K562 (cell line): ENCODE data around the gene ITPK1. TPM values are rescaled to one million over a fixed set of nuclear protein-coding genes. Genes with fewer than 3 reads are reported as not detected.

Experiments used
- ATAC-seq: fragments of 200-7000 bp; cut with Tn5 transposase; 3 replicates; pipeline ENCODE4 v1.9.1; 2020; ENCODE audit warnings: moderate library complexity
- BruUV-seq: library from RNA; stranded (reverse); fragments of 400-500 nt; replicated peaks from 2 replicates; lab custom pipeline; 2021; lab: Mats Ljungman, UMichigan
- CTCF ChIA-PET: fragments of 300-600 bp; formaldehyde crosslinking; extraction: SDS; loops from one replicate; lab custom pipeline; 2021; ENCODE audit warnings: low intra/inter-chr PET ratio; lab: Yijun Ruan, JAX
- POLR2A ChIA-PET: fragments of 300-600, 350-650 bp; sonication (Branson Sonifier 250); formaldehyde crosslinking; extraction: SDS; loops from one replicate; lab custom pipeline; 2021; ENCODE audit warnings: antibody characterized with exemption, inconsistent platforms; lab: Yijun Ruan, JAX
- DNase-seq, 4 experiments: peaks; one replicate each; pipeline versions ENCODE4 v3.0.0 to v3.0.0-alpha.2; 2011 to 2018; ENCODE audit warnings: low spot score in 3 of 4, mixed read lengths in 3 of 4; ENCODE audit errors: extremely low read depth in 1 of 4
- FAIRE-seq: peaks from 2 replicates; lab custom pipeline; 2011; peaks lifted over from hg19 to GRCh38; lab: Jason Lieb, UNC
- H2AFZ ChIP-seq: 2 replicates; pipeline ENCODE4 v1.6.0; 2011; ENCODE audit warnings: low read depth, low read length, control low read depth, inconsistent platforms
- H3K27ac ChIP-seq: fragments of 200-600 bp; 3 replicates; pipeline ENCODE4 v1.8.0; 2011; ENCODE audit warnings: low read depth, mild to moderate bottlenecking, control low read depth, inconsistent platforms, low read length, moderate library complexity, mixed read lengths; ENCODE audit errors: extremely low read depth
- H3K27me3 ChIP-seq, 2 experiments: fragments of 300-600 bp in 1 of 2; 2 replicates in 1 of 2; 3 replicates in 1 of 2; pipeline versions ENCODE4 v1.6.0 to v1.8.0; 2011; ENCODE audit warnings: inconsistent platforms in 2 of 2, low read length in 2 of 2, mild to moderate bottlenecking in 1 of 2, mixed read lengths in 1 of 2, moderate library complexity in 1 of 2; ENCODE audit not compliant: control insufficient read depth in 2 of 2, insufficient read depth in 2 of 2
- H3K36me3 ChIP-seq: fragments of 300-600 bp; 3 replicates; pipeline ENCODE4 v1.8.0; 2011; ENCODE audit warnings: mild to moderate bottlenecking, low read length, inconsistent platforms; ENCODE audit not compliant: control insufficient read depth, insufficient read depth
- H3K4me1 ChIP-seq, 2 experiments: fragments of 200-600 bp in 1 of 2; replicated peaks in 1 of 2; 2 replicates in 1 of 2; 3 replicates in 1 of 2; pipeline versions ENCODE4 v1.5.1 to v1.8.0; 2011; ENCODE audit warnings: inconsistent platforms in 2 of 2, low read length in 2 of 2, mild to moderate bottlenecking in 1 of 2, mixed read lengths in 1 of 2, moderate library complexity in 1 of 2; ENCODE audit not compliant: control insufficient read depth in 2 of 2, insufficient read depth in 2 of 2
- H3K4me2 ChIP-seq: 2 replicates; pipeline ENCODE4 v1.6.1; 2011; ENCODE audit warnings: low read length, control low read depth, inconsistent platforms, mixed read lengths; ENCODE audit not compliant: insufficient read depth
- H3K4me3 ChIP-seq: fragments of 200-600 bp; sonication (generic), shearing (Covaris generic); 2 replicates; pipeline ENCODE4 v1.5.1; 2016; ENCODE audit warnings: control low read depth, inconsistent platforms
- H3K79me2 ChIP-seq: fragments of 200-600 bp; 3 replicates; pipeline ENCODE4 v1.8.0; 2011; ENCODE audit warnings: low read length, inconsistent platforms; ENCODE audit not compliant: control insufficient read depth, insufficient read depth
- H3K9ac ChIP-seq, 2 experiments: 2 replicates each; pipeline versions ENCODE4 v1.6.0 to v1.6.1; 2011; ENCODE audit warnings: low read depth in 2 of 2, low read length in 2 of 2, control low read depth in 1 of 2, inconsistent platforms in 1 of 2, mild to moderate bottlenecking in 1 of 2, mixed read lengths in 1 of 2; ENCODE audit not compliant: insufficient read depth in 1 of 2
- H3K9me1 ChIP-seq: one replicate; pipeline ENCODE4 v1.6.0; 2011; ENCODE audit warnings: inconsistent platforms, mild to moderate bottlenecking, low read length, moderate library complexity; ENCODE audit not compliant: control insufficient read depth, insufficient read depth
- H3K9me3 ChIP-seq: replicated peaks from 2 replicates; pipeline ENCODE4 v1.5.1; 2011; ENCODE audit warnings: low read depth, low read length, inconsistent platforms; ENCODE audit not compliant: control insufficient read depth, insufficient read depth
- H4K20me1 ChIP-seq: replicated peaks from 2 replicates; pipeline ENCODE4 v1.6.1; 2011; ENCODE audit warnings: low read length, inconsistent platforms, mixed read lengths; ENCODE audit not compliant: control insufficient read depth, insufficient read depth
- CXXC5 ChIP-seq: fragments of 250-450 bp; sonication (Bioruptor Pico); IDR thresholded peaks from 2 replicates; pipeline ENCODE4 v1.8.0; 2022; ENCODE audit warnings: inconsistent platforms, mild to moderate bottlenecking, moderate library complexity
- GTF2E2 ChIP-seq: fragments of 200-800 bp; sonication (Bioruptor generic); IDR thresholded peaks from 2 replicates; pipeline ENCODE4 v1.6.1; 2016; ENCODE audit warnings: missing genetic modification characterization, missing compliant biosample characterization
- HDAC1 ChIP-seq, 2 experiments: fragments of 450-650 bp; IDR thresholded peaks; 2 replicates each; pipeline ENCODE4 v1.6.1; 2016 to 2017; ENCODE audit warnings: inconsistent platforms in 1 of 2, mild to moderate bottlenecking in 1 of 2, moderate library complexity in 1 of 2
- NELFE ChIP-seq: IDR thresholded peaks from 2 replicates; pipeline ENCODE4 v1.6.1; 2011; ENCODE audit warnings: mild to moderate bottlenecking; ENCODE audit not compliant: insufficient read depth, insufficient read length
- NFE2 ChIP-seq: IDR thresholded peaks from 2 replicates; pipeline ENCODE4 v1.6.1; 2014; ENCODE audit warnings: antibody characterized with exemption, low read depth
- OTX1 ChIP-seq: fragments of 450-650 bp; formaldehyde crosslinking; IDR thresholded peaks from 2 replicates; pipeline ENCODE4 v1.4.0; 2022; ENCODE audit warnings: mild to moderate bottlenecking
- SAFB2 ChIP-seq: fragments of 200-400 bp; formaldehyde crosslinking; IDR thresholded peaks from 2 replicates; pipeline ENCODE4 v1.6.1; 2018; ENCODE audit warnings: borderline replicate concordance, low read length, low read depth, moderate library complexity; ENCODE audit not compliant: severe bottlenecking
- STAT5B ChIP-seq: fragments of 250-450 bp; sonication (Bioruptor Pico); IDR thresholded peaks from 2 replicates; pipeline ENCODE4 v1.8.0; 2021; ENCODE audit warnings: mild to moderate bottlenecking, inconsistent platforms
- TBL1XR1 ChIP-seq, 2 experiments: IDR thresholded peaks; 2 replicates each; pipeline ENCODE4 v1.6.1; 2012; ENCODE audit warnings: improper control_type of control experiment in 2 of 2, low read length in 2 of 2, mild to moderate bottlenecking in 1 of 2
- ZNF253 ChIP-seq: fragments of 250-450 bp; sonication (Bioruptor Pico); conservative IDR thresholded peaks from 2 replicates; pipeline ENCODE4 v1.6.1; 2021; ENCODE audit warnings: mild to moderate bottlenecking
- ZNF263 ChIP-seq: sonication (generic); formaldehyde crosslinking; IDR thresholded peaks from 2 replicates; pipeline ENCODE4 v1.8.0; 2022; ENCODE audit warnings: mild to moderate bottlenecking, missing genetic modification reagents, borderline replicate concordance
- ZNF311 ChIP-seq: fragments of 250-450 bp; sonication (Bioruptor Pico); IDR thresholded peaks from 2 replicates; pipeline ENCODE4 v1.4.0; 2020; ENCODE audit warnings: mild to moderate bottlenecking, moderate library complexity
- ZNF354B ChIP-seq: fragments of 250-450 bp; sonication (Bioruptor Pico); IDR thresholded peaks from 2 replicates; pipeline ENCODE4 v1.4.0; 2020
- ZNF449 ChIP-seq: fragments of 250-450 bp; sonication (Bioruptor Pico); IDR thresholded peaks from 2 replicates; pipeline ENCODE4 v1.8.0; 2022; ENCODE audit warnings: moderate library complexity, mild to moderate bottlenecking, inconsistent platforms
- WGBS: fragments of 100-300 bp; shearing (Covaris generic); methylation state at CpG from one replicate; pipeline ENCODE4 v1.1.6; 2016; ENCODE audit warnings: low coverage, mixed read lengths; ENCODE audit not compliant: insufficient coverage; ENCODE audit errors: missing lambda C conversion rate; 5-methylcytosine and 5-hydroxymethylcytosine counted together
- in situ Hi-C: fragments of 300-500 bp; cut with MboI; formaldehyde crosslinking; loops from 4 replicates; pipeline ENCODE4 v1.15.0; 2018; ENCODE audit warnings: inconsistent platforms, mixed read lengths
- intact Hi-C: fragments of 100-400 bp; cut with micrococcal nuclease; formaldehyde crosslinking; loops from 2 replicates; pipeline ENCODE4 v1.14.2; 2022
- polyA plus RNA-seq, 8 experiments: library from polyadenylated mRNA; depleted of rRNA in 4 of 8; stranded (reverse) in 5 of 8; unstranded in 3 of 8; fragments of >200 nt; fragmentation: Nextera tagmentation in 2 of 8; fragmentation: Illumina TruSeq in 1 of 8; extraction: Ambion mirVana in 2 of 8; extraction: Trizol in 1 of 8; gene quantifications; 2 replicates each; pipeline versions ENCODE4 v1.2.1 to v1.2.3, GENCODE V29; 2011 to 2014; ENCODE audit warnings: inconsistent platforms in 1 of 8, missing spikeins in 1 of 8
- total RNA-seq, 7 experiments: library from RNA; depleted of rRNA in 6 of 7; stranded (reverse); fragments of >200 nt in 6 of 7; fragmentation: Illumina TruSeq in 2 of 7; extraction: Trizol in 2 of 7; gene quantifications; 2 replicates each; pipeline versions ENCODE4 v1.2.1 to v1.2.3, GENCODE V29; 2011 to 2021; ENCODE audit warnings: low replicate concordance in 1 of 7

ITPK1 gene
- total and polyA plus RNA-seq, 9 of the 15 experiments (the other 6 are each of a cell fraction or from before 2014, with no cell fraction given): 1.2 to 39.2 (median 23.0) TPM

GRCh38 chr14:93156693-93157369 lies 41.1 kb upstream of the ITPK1 start:
- no peak for DNase-seq
- no peak for FAIRE-seq
- POLR2A ChIA-PET: interaction anchor here (0.6 kb wide), 1 partner anchor 11 kb away, joined by 3 read pairs; no protein-coding TSS in a partner anchor
- Histone ChIP-seq H3K9me3 (no peaks in the 10 kb centered on the region), H3K36me3 (no peaks in the 10 kb centered on the region), H4K20me1 (no peaks in the 10 kb centered on the region), H3K4me2 (no peak overlapping the region), H3K4me1 (no peaks in the 10 kb centered on the region; a peak in 1 of 5 replicates), H2AFZ (no peak overlapping the region), H3K4me3 (no peak overlapping the region), H3K79me2 (no peaks in the 10 kb centered on the region), H3K27me3 (no peaks in the 10 kb centered on the region), H3K9ac (no peak overlapping the region), H3K9me1 (no peaks in the 10 kb centered on the region), H3K27ac (no peak overlapping the region)
- TF ChIP-seq HDAC1 (IDR thresholded peaks at IDR 0.05): no peak
- no peak for TF ChIP-seq OTX1 (CRISPR knock-in tag)
- TF ChIP-seq ZNF263 (CRISPR knock-in tag): no peak
- TF ChIP-seq NFE2: no peak
- no peak for TF ChIP-seq GTF2E2 (tag)
- no peak for TF ChIP-seq ZNF354B (CRISPR knock-in tag)
- no peak for TF ChIP-seq NELFE
- no peak for TF ChIP-seq SAFB2
- no peak for TF ChIP-seq ZNF311 (CRISPR knock-in tag)
- no peak for TF ChIP-seq STAT5B (CRISPR knock-in tag)
- no peak for TF ChIP-seq TBL1XR1 (IDR thresholded peaks at IDR 0.05; ENCODE audit: low read length in 2 of 2)
- no peak for TF ChIP-seq ZNF449 (CRISPR knock-in tag)
- no peak for TF ChIP-seq ZNF253
- no peak for TF ChIP-seq CXXC5 (CRISPR knock-in tag)
- intact Hi-C loops: no loop called here
- 9% methylated on average over 4 of the region's 8 CpGs for WGBS
- in situ Hi-C loops: no loop called here
- CTCF ChIA-PET: no interaction called here
- peak; percentile 31 for ATAC-seq
- BruUV-seq: no TSS peak
